Activated B cell treated with CpG ODN at 0.5 μM for 24 hours (primary cell): Measurements from ENCODE around the gene AP4B1. TPM values are rescaled to one million over a fixed set of nuclear protein-coding genes. Genes with fewer than 3 reads are reported as not detected.

Source experiments
- ATAC-seq: fragments of 200-7000 bp; cut with Tn5 transposase; one replicate; pipeline ENCODE4 v1.10.0; 2021; ENCODE audit warnings: low read depth, mild to moderate bottlenecking, moderate library complexity
- CTCF ChIA-PET: fragments of 350-600 bp; sonication (Branson Sonifier 250); formaldehyde crosslinking; loops from one replicate; lab custom pipeline; 2021; ENCODE audit warnings: antibody characterized with exemption; lab: Charles Lee
- POLR2A ChIA-PET: fragments of 350-600 bp; sonication (Branson Sonifier 250); formaldehyde crosslinking; loops from one replicate; lab custom pipeline; 2021; ENCODE audit warnings: antibody characterized with exemption; lab: Charles Lee
- DNase-seq: peaks from one replicate; pipeline ENCODE4 v3.0.0; 2022
- H3K27ac Mint-ChIP-seq: one replicate; pipeline ENCODE4 v1.8.0; 2020; ENCODE audit warnings: mixed read lengths
- H3K27me3 Mint-ChIP-seq: one replicate; pipeline ENCODE4 v1.8.0; 2021; ENCODE audit warnings: mixed read lengths
- H3K36me3 Mint-ChIP-seq: one replicate; pipeline ENCODE4 v1.8.0; 2021; ENCODE audit warnings: low read depth, mixed read lengths
- H3K4me1 Mint-ChIP-seq: one replicate; pipeline ENCODE4 v1.8.0; 2021; ENCODE audit warnings: mixed read lengths
- H3K4me3 Mint-ChIP-seq: one replicate; pipeline ENCODE4 v1.8.0; 2020; ENCODE audit warnings: mild to moderate bottlenecking, mixed read lengths
- H3K9me3 Mint-ChIP-seq: one replicate; pipeline ENCODE4 v1.8.0; 2020; ENCODE audit warnings: mixed read lengths
- CTCF ChIP-seq: fragments of 200-600 bp; IDR thresholded peaks from one replicate; pipeline ENCODE4 v1.8.0; 2022; ENCODE audit warnings: antibody characterized with exemption, mild to moderate bottlenecking
- intact Hi-C: fragments of 100-400 bp; cut with micrococcal nuclease; formaldehyde crosslinking; loops from one replicate; pipeline ENCODE4 v1.15.1; 2024
- total RNA-seq: library from RNA; stranded (reverse); gene quantifications from 2 replicates; pipeline ENCODE4 v1.2.3, GENCODE V29; 2022

The AP4B1 gene
- total RNA-seq, 1 donor from 2014 or later, result 69.9 TPM

- Mint-ChIP-seq H3K27me3 (no peaks in the 10 kb centered on the region), H3K9me3 (no peaks in the 10 kb centered on the region), H3K4me3 (no peak overlapping the region), H3K36me3 (peaks cover 89% of the 10 kb centered on the region), H3K27ac (no peak overlapping the region), H3K4me1 (peaks cover 34% of the 10 kb centered on the region)
- intact Hi-C loops, result no loop called here
- TF ChIP-seq CTCF, result no peak
- POLR2A ChIA-PET, result interaction anchor here (0.7 kb wide), 1 partner anchor 88 kb away, joined by 5 read pairs; no protein-coding TSS in a partner anchor
- no peak for ATAC-seq
- CTCF ChIA-PET, result no interaction called here
- DNase-seq, result no peak
These were observed 5.5 kb downstream of the AP4B1 start for GRCh38 chr1:113899111-113899510.

- POLR2A ChIA-PET, result interaction anchor here (0.7 kb wide), 1 partner anchor 87 kb away, joined by 5 read pairs; no protein-coding TSS in a partner anchor
- ATAC-seq, result no peak
These were observed 6.3 kb downstream of the AP4B1 start for GRCh38 chr1:113898241-113898814.

GRCh38 chr1:113895961-113896360 is 8.6 kb downstream of the AP4B1 start:
- H3K4me1 Mint-ChIP-seq, result peaks cover 4% of the 10 kb centered on the region
- no peaks in the 10 kb centered on the region for H3K9me3 Mint-ChIP-seq
- ChIA-PET POLR2A (interaction anchor here (0.6 kb wide), 1 partner anchor 105 kb away, joined by 3 read pairs; no protein-coding TSS in a partner anchor), CTCF (no interaction called here)
- no peaks in the 10 kb centered on the region for H3K27me3 Mint-ChIP-seq
- DNase-seq (no peak), ATAC-seq (no peak)
- intact Hi-C loops, result no loop called here
- no peak for TF ChIP-seq CTCF
- peaks cover 70% of the 10 kb centered on the region for H3K36me3 Mint-ChIP-seq
- no peak overlapping the region for H3K4me3 Mint-ChIP-seq
- no peak overlapping the region for H3K27ac Mint-ChIP-seq

More at GRCh38 chr1:113898241-113898814, 6.3 kb downstream of the AP4B1 start:
- CTCF ChIA-PET, result interaction anchor here (1.2 kb wide), 1 partner anchor 24 kb away, joined by 3 read pairs; no protein-coding TSS in a partner anchor
- no peaks in the 10 kb centered on the region for H3K27me3 Mint-ChIP-seq
- intact Hi-C loops, result no loop called here
- peaks cover 26% of the 10 kb centered on the region for H3K4me1 Mint-ChIP-seq
- no peak overlapping the region for H3K4me3 Mint-ChIP-seq
- no peak overlapping the region for H3K27ac Mint-ChIP-seq
- TF ChIP-seq CTCF, result no peak
- DNase-seq, result no peak
- H3K9me3 Mint-ChIP-seq, result no peaks in the 10 kb centered on the region
- peaks cover 90% of the 10 kb centered on the region for H3K36me3 Mint-ChIP-seq

GRCh38 chr1:113895098-113895497 is 9.5 kb downstream of the AP4B1 start:
- ChIA-PET CTCF (no interaction called here), POLR2A (no interaction called here)
- Mint-ChIP-seq H3K4me3 (no peak overlapping the region), H3K9me3 (no peaks in the 10 kb centered on the region), H3K4me1 (peaks cover 4% of the 10 kb centered on the region), H3K36me3 (peaks cover 62% of the 10 kb centered on the region), H3K27me3 (no peaks in the 10 kb centered on the region), H3K27ac (no peak overlapping the region)
- intact Hi-C loops, result no loop called here
- DNase-seq, result no peak
- TF ChIP-seq CTCF, result no peak
- ATAC-seq, result no peak

GRCh38 chr1:113893267-113893666 is 11.3 kb downstream of the AP4B1 start:
- intact Hi-C loops, result no loop called here
- H3K27ac Mint-ChIP-seq, result no peak overlapping the region
- ChIA-PET POLR2A (interaction anchor here (0.7 kb wide), 1 partner anchor 19 kb away, joined by 9 read pairs; no protein-coding TSS in a partner anchor), CTCF (no interaction called here)
- no peak for ATAC-seq
- H3K9me3 Mint-ChIP-seq, result no peaks in the 10 kb centered on the region
- no peak for DNase-seq
- no peak overlapping the region for H3K4me3 Mint-ChIP-seq
- peaks cover 44% of the 10 kb centered on the region for H3K36me3 Mint-ChIP-seq
- H3K4me1 Mint-ChIP-seq, result no peaks in the 10 kb centered on the region
- no peaks in the 10 kb centered on the region for H3K27me3 Mint-ChIP-seq
- no peak for TF ChIP-seq CTCF
